ENCODE data around the gene SFTPD.

DNA sequence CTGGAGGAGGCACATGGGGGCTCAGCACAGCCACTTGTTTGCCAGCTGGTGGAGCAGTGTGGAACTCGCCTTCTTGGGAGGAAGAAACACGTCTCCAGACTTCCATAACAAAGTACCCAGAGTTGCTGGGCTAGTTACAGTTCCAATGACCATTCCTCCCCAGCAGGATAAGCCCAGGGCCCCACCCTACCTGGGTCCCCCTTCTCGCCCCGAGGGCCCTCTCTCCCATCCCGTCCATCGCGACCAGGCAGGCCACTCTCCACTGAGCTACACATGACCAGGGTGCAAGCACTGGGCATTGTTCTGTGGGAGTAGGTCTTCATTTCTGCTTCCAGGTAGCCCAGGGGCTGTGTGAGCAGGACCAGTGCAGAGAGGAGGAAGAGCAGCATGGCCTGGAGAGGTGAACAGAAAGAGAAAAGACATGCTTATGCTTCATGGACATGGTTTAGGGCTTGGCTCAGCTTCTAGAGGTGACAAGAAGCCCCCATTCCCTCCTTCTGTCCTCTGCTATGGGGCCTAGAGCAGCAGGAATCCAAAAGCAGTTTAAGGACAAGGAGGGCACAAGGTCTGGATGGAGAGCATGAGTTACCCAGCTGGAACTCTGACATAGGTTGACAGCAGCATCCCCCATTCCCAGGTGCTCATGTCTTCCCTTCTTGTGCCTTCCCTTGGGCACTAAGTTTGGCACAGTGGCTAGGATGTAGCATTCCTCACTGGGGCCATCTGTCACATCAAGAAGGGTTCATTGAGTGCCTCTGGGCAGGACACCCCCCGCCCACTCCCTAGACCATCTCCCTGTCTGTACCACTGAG lies 2.4 kb downstream of the SFTPD start:
- no peak for TF ChIP-seq POLR2A (IDR thresholded peaks at IDR 0.05)
- TF ChIP-seq, protein P1, sequence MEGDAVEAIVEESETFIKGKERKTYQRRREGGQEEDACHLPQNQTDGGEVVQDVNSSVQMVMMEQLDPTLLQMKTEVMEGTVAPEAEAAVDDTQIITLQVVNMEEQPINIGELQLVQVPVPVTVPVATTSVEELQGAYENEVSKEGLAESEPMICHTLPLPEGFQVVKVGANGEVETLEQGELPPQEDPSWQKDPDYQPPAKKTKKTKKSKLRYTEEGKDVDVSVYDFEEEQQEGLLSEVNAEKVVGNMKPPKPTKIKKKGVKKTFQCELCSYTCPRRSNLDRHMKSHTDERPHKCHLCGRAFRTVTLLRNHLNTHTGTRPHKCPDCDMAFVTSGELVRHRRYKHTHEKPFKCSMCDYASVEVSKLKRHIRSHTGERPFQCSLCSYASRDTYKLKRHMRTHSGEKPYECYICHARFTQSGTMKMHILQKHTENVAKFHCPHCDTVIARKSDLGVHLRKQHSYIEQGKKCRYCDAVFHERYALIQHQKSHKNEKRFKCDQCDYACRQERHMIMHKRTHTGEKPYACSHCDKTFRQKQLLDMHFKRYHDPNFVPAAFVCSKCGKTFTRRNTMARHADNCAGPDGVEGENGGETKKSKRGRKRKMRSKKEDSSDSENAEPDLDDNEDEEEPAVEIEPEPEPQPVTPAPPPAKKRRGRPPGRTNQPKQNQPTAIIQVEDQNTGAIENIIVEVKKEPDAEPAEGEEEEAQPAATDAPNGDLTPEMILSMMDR (IDR thresholded peaks at IDR 0.05): no peak
